ENCODE results near the gene BARX2. TPM values are rescaled to one million over a fixed set of nuclear protein-coding genes. Genes with fewer than 3 reads are reported as not detected.

BARX2 gene
- not detected in 2 replicates for total RNA-seq

GRCh38 chr11:129375751-129376657, at the start of gene BARX2:
Gene BARX2, plus strand, starts transcription at chr11:129375848. Its CDS starts 188 bp downstream, at chr11:129376036.

Other genes starting within 250 kb of the BARX2 start
- gene ARHGAP32, start 183.5 kb upstream of the BARX2 start, total RNA-seq: 6.1 and 6.6 TPM in 2 replicates

Data from dermis lymphatic vessel endothelial cell (primary cell).